ENCODE results near the gene MC4R. TPM values are rescaled to one million over a fixed set of nuclear protein-coding genes. Genes with fewer than 3 reads are reported as not detected.

The MC4R gene
- total RNA-seq, 1 experiment from 2014 or later = not detected

- TF ChIP-seq ZNF532 (CRISPR knock-in tag; IDR thresholded peaks at IDR 0.05; ENCODE audit: borderline replicate concordance) = no peak
- TF ChIP-seq, protein P1, sequence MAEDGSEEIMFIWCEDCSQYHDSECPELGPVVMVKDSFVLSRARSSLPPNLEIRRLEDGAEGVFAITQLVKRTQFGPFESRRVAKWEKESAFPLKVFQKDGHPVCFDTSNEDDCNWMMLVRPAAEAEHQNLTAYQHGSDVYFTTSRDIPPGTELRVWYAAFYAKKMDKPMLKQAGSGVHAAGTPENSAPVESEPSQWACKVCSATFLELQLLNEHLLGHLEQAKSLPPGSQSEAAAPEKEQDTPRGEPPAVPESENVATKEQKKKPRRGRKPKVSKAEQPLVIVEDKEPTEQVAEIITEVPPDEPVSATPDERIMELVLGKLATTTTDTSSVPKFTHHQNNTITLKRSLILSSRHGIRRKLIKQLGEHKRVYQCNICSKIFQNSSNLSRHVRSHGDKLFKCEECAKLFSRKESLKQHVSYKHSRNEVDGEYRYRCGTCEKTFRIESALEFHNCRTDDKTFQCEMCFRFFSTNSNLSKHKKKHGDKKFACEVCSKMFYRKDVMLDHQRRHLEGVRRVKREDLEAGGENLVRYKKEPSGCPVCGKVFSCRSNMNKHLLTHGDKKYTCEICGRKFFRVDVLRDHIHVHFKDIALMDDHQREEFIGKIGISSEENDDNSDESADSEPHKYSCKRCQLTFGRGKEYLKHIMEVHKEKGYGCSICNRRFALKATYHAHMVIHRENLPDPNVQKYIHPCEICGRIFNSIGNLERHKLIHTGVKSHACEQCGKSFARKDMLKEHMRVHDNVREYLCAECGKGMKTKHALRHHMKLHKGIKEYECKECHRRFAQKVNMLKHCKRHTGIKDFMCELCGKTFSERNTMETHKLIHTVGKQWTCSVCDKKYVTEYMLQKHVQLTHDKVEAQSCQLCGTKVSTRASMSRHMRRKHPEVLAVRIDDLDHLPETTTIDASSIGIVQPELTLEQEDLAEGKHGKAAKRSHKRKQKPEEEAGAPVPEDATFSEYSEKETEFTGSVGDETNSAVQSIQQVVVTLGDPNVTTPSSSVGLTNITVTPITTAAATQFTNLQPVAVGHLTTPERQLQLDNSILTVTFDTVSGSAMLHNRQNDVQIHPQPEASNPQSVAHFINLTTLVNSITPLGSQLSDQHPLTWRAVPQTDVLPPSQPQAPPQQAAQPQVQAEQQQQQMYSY (CRISPR knock-in tag; IDR thresholded peaks at IDR 0.05) = no peak
- TF ChIP-seq NR1H2 (CRISPR knock-in tag; IDR thresholded peaks at IDR 0.05) = no peak
- no peak for TF ChIP-seq E2F4 (CRISPR knock-in tag; IDR thresholded peaks at IDR 0.05; ENCODE audit: borderline replicate concordance, low read depth)
- no peak for TF ChIP-seq TCF7 (CRISPR knock-in tag; IDR thresholded peaks at IDR 0.05; ENCODE audit: low read depth)
- TF ChIP-seq, protein P2, sequence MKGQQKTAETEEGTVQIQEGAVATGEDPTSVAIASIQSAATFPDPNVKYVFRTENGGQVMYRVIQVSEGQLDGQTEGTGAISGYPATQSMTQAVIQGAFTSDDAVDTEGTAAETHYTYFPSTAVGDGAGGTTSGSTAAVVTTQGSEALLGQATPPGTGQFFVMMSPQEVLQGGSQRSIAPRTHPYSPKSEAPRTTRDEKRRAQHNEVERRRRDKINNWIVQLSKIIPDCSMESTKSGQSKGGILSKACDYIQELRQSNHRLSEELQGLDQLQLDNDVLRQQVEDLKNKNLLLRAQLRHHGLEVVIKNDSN (CRISPR knock-in tag; IDR thresholded peaks at IDR 0.05) = no peak
- TF ChIP-seq, protein P3, sequence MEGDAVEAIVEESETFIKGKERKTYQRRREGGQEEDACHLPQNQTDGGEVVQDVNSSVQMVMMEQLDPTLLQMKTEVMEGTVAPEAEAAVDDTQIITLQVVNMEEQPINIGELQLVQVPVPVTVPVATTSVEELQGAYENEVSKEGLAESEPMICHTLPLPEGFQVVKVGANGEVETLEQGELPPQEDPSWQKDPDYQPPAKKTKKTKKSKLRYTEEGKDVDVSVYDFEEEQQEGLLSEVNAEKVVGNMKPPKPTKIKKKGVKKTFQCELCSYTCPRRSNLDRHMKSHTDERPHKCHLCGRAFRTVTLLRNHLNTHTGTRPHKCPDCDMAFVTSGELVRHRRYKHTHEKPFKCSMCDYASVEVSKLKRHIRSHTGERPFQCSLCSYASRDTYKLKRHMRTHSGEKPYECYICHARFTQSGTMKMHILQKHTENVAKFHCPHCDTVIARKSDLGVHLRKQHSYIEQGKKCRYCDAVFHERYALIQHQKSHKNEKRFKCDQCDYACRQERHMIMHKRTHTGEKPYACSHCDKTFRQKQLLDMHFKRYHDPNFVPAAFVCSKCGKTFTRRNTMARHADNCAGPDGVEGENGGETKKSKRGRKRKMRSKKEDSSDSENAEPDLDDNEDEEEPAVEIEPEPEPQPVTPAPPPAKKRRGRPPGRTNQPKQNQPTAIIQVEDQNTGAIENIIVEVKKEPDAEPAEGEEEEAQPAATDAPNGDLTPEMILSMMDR (IDR thresholded peaks at IDR 0.05) = no peak
- TF ChIP-seq, protein P4, sequence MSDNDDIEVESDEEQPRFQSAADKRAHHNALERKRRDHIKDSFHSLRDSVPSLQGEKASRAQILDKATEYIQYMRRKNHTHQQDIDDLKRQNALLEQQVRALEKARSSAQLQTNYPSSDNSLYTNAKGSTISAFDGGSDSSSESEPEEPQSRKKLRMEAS (CRISPR knock-in tag; IDR thresholded peaks at IDR 0.05) = no peak
- TF ChIP-seq FOXP1 (CRISPR knock-in tag; IDR thresholded peaks at IDR 0.05; ENCODE audit: borderline replicate concordance) = no peak
These were observed 33.6 kb downstream of the MC4R start (continued) for GRCh38 chr18:60339018-60339417.

- no peak; the same call in 1 of the 2 replicates for ATAC-seq
- DNase-seq (ENCODE audit: low spot score) = no peak
- Mint-ChIP-seq H3K4me1 (peaks cover 24% of the 10 kb centered on the region), H3K4me3 (no peak overlapping the region), H3K27ac (no peak overlapping the region), H3K36me3 (peaks cover 7% of the 10 kb centered on the region), H3K9me3 (peaks cover 18% of the 10 kb centered on the region), H3K27me3 (ENCODE audit: low read depth) (no peaks in the 10 kb centered on the region; the same call in 1 of the 2 replicates)
- POLR2A ChIA-PET = no interaction called here
- CTCF ChIA-PET = interaction anchor here (0.6 kb wide), 1 partner anchor 78 kb away, joined by 3 read pairs; no protein-coding TSS in a partner anchor
- no peak for TF ChIP-seq IRF1 (CRISPR knock-in tag; IDR thresholded peaks at IDR 0.05)
- no peak for TF ChIP-seq GTF2I (CRISPR knock-in tag; conservative IDR thresholded peaks at IDR 0.05)
- TF ChIP-seq SMAD3 (CRISPR knock-in tag; IDR thresholded peaks at IDR 0.05; ENCODE audit: borderline replicate concordance) = no peak
- no peak for TF ChIP-seq E2F4 (CRISPR knock-in tag; IDR thresholded peaks at IDR 0.05; ENCODE audit: borderline replicate concordance, low read depth)
- no peak for TF ChIP-seq SP1 (CRISPR knock-in tag; conservative IDR thresholded peaks at IDR 0.05)
- TF ChIP-seq AFF4 (CRISPR knock-in tag; IDR thresholded peaks at IDR 0.05; ENCODE audit: borderline replicate concordance) = no peak
- no peak for TF ChIP-seq ZBTB21 (CRISPR knock-in tag; IDR thresholded peaks at IDR 0.05; ENCODE audit: borderline replicate concordance)
- no peak for TF ChIP-seq ESRRA (CRISPR knock-in tag; IDR thresholded peaks at IDR 0.05; ENCODE audit: borderline replicate concordance)
- TF ChIP-seq RELA (CRISPR knock-in tag; IDR thresholded peaks at IDR 0.05; ENCODE audit: borderline replicate concordance) = no peak
These were observed 40.7 kb downstream of the MC4R start for GRCh38 chr18:60331890-60332289.

All from WTC11 (cell line).